BE2C (cell line): ENCODE results near the gene NRAP.

Source experiments
- DNase-seq: peaks from one replicate; pipeline ENCODE4 v3.0.0-alpha.2; 2020
- H3K27me3 ChIP-seq: fragments of 250-450 bp; sonication (Bioruptor Pico); 2 replicates; pipeline ENCODE4 v1.5.1; 2020; ENCODE audit warnings: mild to moderate bottlenecking
- H3K36me3 ChIP-seq: fragments of 250-450 bp; sonication (Bioruptor Pico); 2 replicates; pipeline ENCODE4 v1.5.1; 2020; ENCODE audit warnings: mild to moderate bottlenecking
- H3K4me1 ChIP-seq: fragments of 250-450 bp; sonication (Bioruptor Pico); 2 replicates; pipeline ENCODE4 v1.5.1; 2020
- H3K4me3 ChIP-seq: 2 replicates; pipeline ENCODE4 v1.5.1; 2011; ENCODE audit warnings: low read depth, low read length
- H3K9me3 ChIP-seq: fragments of 250-450 bp; sonication (Bioruptor Pico); 2 replicates; pipeline ENCODE4 v1.5.1; 2020
- CTCF ChIP-seq: IDR thresholded peaks from 2 replicates; pipeline ENCODE4 v1.5.1; 2012; ENCODE audit warnings: mild to moderate bottlenecking, low read depth, low read length

Gene NRAP

GRCh38 chr10:113709221-113709838 lies 45.5 kb upstream of the NRAP start:
- TF ChIP-seq CTCF, result no peak
- Histone ChIP-seq H3K9me3 (peaks cover 3% of the 10 kb centered on the region; the same call in 1 of the 2 replicates), H3K27me3 (no peaks in the 10 kb centered on the region), H3K36me3 (no peaks in the 10 kb centered on the region), H3K4me1 (no peaks in the 10 kb centered on the region), H3K4me3 (no peak overlapping the region)
- DNase-seq, result no peak

GRCh38 chr10:113708640-113709039 lies 44.8 kb upstream of the NRAP start:
- no peaks in the 10 kb centered on the region for H3K27me3 ChIP-seq
- no peaks in the 10 kb centered on the region for H3K36me3 ChIP-seq
- H3K9me3 ChIP-seq, result no peaks in the 10 kb centered on the region
- TF ChIP-seq CTCF, result no peak
- no peaks in the 10 kb centered on the region for H3K4me1 ChIP-seq
- DNase-seq, result no peak
- no peak overlapping the region for H3K4me3 ChIP-seq

GRCh38 chr10:113706623-113707022 lies 42.8 kb upstream of the NRAP start:
- Histone ChIP-seq H3K36me3 (no peaks in the 10 kb centered on the region), H3K27me3 (no peaks in the 10 kb centered on the region), H3K9me3 (no peaks in the 10 kb centered on the region), H3K4me3 (no peak overlapping the region), H3K4me1 (no peaks in the 10 kb centered on the region)
- no peak for TF ChIP-seq CTCF
- DNase-seq, result no peak

GRCh38 chr10:113705344-113705652 lies 41.5 kb upstream of the NRAP start:
- Histone ChIP-seq H3K4me3 (no peak overlapping the region), H3K36me3 (no peaks in the 10 kb centered on the region), H3K27me3 (no peaks in the 10 kb centered on the region), H3K4me1 (no peaks in the 10 kb centered on the region), H3K9me3 (no peaks in the 10 kb centered on the region)
- DNase-seq, result no peak
- no peak for TF ChIP-seq CTCF

- Histone ChIP-seq H3K4me3 (no peak overlapping the region), H3K4me1 (no peaks in the 10 kb centered on the region), H3K9me3 (no peaks in the 10 kb centered on the region), H3K27me3 (no peaks in the 10 kb centered on the region), H3K36me3 (no peaks in the 10 kb centered on the region)
- TF ChIP-seq CTCF, result peak; percentile 74
- peak; percentile 32 for DNase-seq
Measured at GRCh38 chr10:113704637-113705343, 40.9 kb upstream of the NRAP start.

- H3K4me1 ChIP-seq, result no peaks in the 10 kb centered on the region
- no peaks in the 10 kb centered on the region for H3K27me3 ChIP-seq
- no peaks in the 10 kb centered on the region for H3K9me3 ChIP-seq
- H3K36me3 ChIP-seq, result peaks cover 4% of the 10 kb centered on the region; the same call in 1 of the 2 replicates
- H3K4me3 ChIP-seq, result no peak overlapping the region
- no peak for TF ChIP-seq CTCF
- DNase-seq, result no peak
Measured at GRCh38 chr10:113697595-113697994, 33.8 kb upstream of the NRAP start.
